IMR-90 (cell line): Measurements from ENCODE around the gene CXXC4.

Experiments
- CEBPB ChIP-seq: IDR thresholded peaks from 2 replicates; pipeline ENCODE4 v1.6.1; 2012; ENCODE audit warnings: low read depth, low read length, improper control_type of control experiment
- CHD1 ChIP-seq: IDR thresholded peaks from 2 replicates; pipeline ENCODE4 v1.6.1; 2012; ENCODE audit warnings: low read depth, low read length, improper control_type of control experiment
- CTCF ChIP-seq: conservative IDR thresholded peaks from 2 replicates; pipeline ENCODE4 v1.5.1; 2012; ENCODE audit warnings: mild to moderate bottlenecking, low read depth, low read length, improper control_type of control experiment
- MAFK ChIP-seq: IDR thresholded peaks from 2 replicates; pipeline ENCODE4 v1.6.1; 2012; ENCODE audit warnings: low read depth, low read length, improper control_type of control experiment
- MAZ ChIP-seq: IDR thresholded peaks from 2 replicates; pipeline ENCODE4 v1.6.1; 2012; ENCODE audit warnings: low read depth, mild to moderate bottlenecking, low read length, improper control_type of control experiment, moderate library complexity, borderline replicate concordance
- MXI1 ChIP-seq: IDR thresholded peaks from 2 replicates; pipeline ENCODE4 v1.6.1; 2012; ENCODE audit warnings: low read depth, mild to moderate bottlenecking, low read length, moderate library complexity, borderline replicate concordance
- NFE2L2 ChIP-seq: fragments of 150-350 bp; IDR thresholded peaks from 2 replicates; pipeline ENCODE4 v1.6.1; 2016; ENCODE audit warnings: low read depth, mild to moderate bottlenecking, low read length
- POLR2A ChIP-seq: IDR thresholded peaks from 2 replicates; pipeline ENCODE4 v1.6.1; 2012; ENCODE audit warnings: mild to moderate bottlenecking, low read depth, low read length
- RCOR1 ChIP-seq: IDR thresholded peaks from 2 replicates; pipeline ENCODE4 v1.6.1; 2012; ENCODE audit warnings: mild to moderate bottlenecking, low read length, improper control_type of control experiment; ENCODE audit not compliant: insufficient replicate concordance
- RFX5 ChIP-seq: IDR thresholded peaks from 2 replicates; pipeline ENCODE4 v1.8.0; 2012; ENCODE audit warnings: low read depth, mild to moderate bottlenecking, low read length, moderate library complexity
- USF2 ChIP-seq: fragments of 150-350 bp; IDR thresholded peaks from 2 replicates; pipeline ENCODE4 v1.6.1; 2017; ENCODE audit warnings: mild to moderate bottlenecking, antibody characterized with exemption, low read length, low read depth
- TF ChIP-seq, protein P1 (sequence below): fragments of 150-350 bp; IDR thresholded peaks from 2 replicates; pipeline ENCODE4 v1.6.1; 2016; ENCODE audit warnings: low read depth, mild to moderate bottlenecking, low read length, moderate library complexity, borderline replicate concordance

GRCh38 chr4:104531390-104531789, 36.7 kb upstream of the CXXC4 start:
- TF ChIP-seq POLR2A (no peak), CTCF (no peak), RCOR1 (no peak), MAFK (no peak), USF2 (no peak), RFX5 (no peak), MAZ (no peak), CEBPB (no peak), MXI1 (no peak), CHD1 (no peak), NFE2L2 (no peak)
- TF ChIP-seq, protein P1, sequence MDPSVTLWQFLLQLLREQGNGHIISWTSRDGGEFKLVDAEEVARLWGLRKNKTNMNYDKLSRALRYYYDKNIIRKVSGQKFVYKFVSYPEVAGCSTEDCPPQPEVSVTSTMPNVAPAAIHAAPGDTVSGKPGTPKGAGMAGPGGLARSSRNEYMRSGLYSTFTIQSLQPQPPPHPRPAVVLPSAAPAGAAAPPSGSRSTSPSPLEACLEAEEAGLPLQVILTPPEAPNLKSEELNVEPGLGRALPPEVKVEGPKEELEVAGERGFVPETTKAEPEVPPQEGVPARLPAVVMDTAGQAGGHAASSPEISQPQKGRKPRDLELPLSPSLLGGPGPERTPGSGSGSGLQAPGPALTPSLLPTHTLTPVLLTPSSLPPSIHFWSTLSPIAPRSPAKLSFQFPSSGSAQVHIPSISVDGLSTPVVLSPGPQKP, result no peak
